MCF 10A (cell line): ENCODE results near the gene NFASC. TPM values are rescaled to one million over a fixed set of nuclear protein-coding genes. Genes with fewer than 3 reads are reported as not detected.

Source experiments
- BruUV-seq: library from RNA; stranded (reverse); fragments of 400-500 nt; replicated peaks from 2 replicates; lab custom pipeline; 2021; lab: Mats Ljungman, UMichigan
- CTCF ChIA-PET: fragments of 300-600 bp; sonication (Branson Sonifier 250); formaldehyde crosslinking; extraction: SDS; loops from one replicate; lab custom pipeline; 2021; ENCODE audit warnings: antibody characterized with exemption, inconsistent platforms; lab: Yijun Ruan, JAX
- POLR2A ChIA-PET: fragments of 300-600, 350-650 bp; sonication (Branson Sonifier 250); formaldehyde crosslinking; extraction: SDS; loops from one replicate; lab custom pipeline; 2020; ENCODE audit warnings: antibody characterized with exemption, inconsistent platforms; lab: Yijun Ruan, JAX
- DNase-seq: peaks from one replicate; pipeline ENCODE4 v3.0.0-alpha.2; 2018; ENCODE audit not compliant: unreplicated experiment
- H3K27ac Mint-ChIP-seq: one replicate; pipeline ENCODE4 v1.8.0; 2022; ENCODE audit warnings: mild to moderate bottlenecking, low read depth, mixed read lengths; ENCODE audit not compliant: unreplicated experiment
- H3K27me3 Mint-ChIP-seq: one replicate; pipeline ENCODE4 v1.8.0; 2022; ENCODE audit warnings: mixed read lengths; ENCODE audit not compliant: insufficient read depth, unreplicated experiment
- H3K36me3 Mint-ChIP-seq: one replicate; pipeline ENCODE4 v1.8.0; 2022; ENCODE audit warnings: mild to moderate bottlenecking, moderate library complexity, mixed read lengths; ENCODE audit not compliant: insufficient read depth, unreplicated experiment
- H3K4me1 Mint-ChIP-seq: one replicate; pipeline ENCODE4 v1.8.0; 2022; ENCODE audit warnings: mixed read lengths; ENCODE audit not compliant: insufficient read depth, unreplicated experiment
- H3K4me3 Mint-ChIP-seq: one replicate; pipeline ENCODE4 v1.8.0; 2022; ENCODE audit warnings: mild to moderate bottlenecking, moderate library complexity, mixed read lengths; ENCODE audit not compliant: unreplicated experiment
- H3K9me3 Mint-ChIP-seq: one replicate; pipeline ENCODE4 v1.8.0; 2022; ENCODE audit warnings: mixed read lengths; ENCODE audit not compliant: unreplicated experiment
- CTCF ChIP-seq: fragments of 200-600 bp; IDR thresholded peaks from one replicate; pipeline ENCODE4 v1.8.0; 2022; ENCODE audit warnings: antibody characterized with exemption, mild to moderate bottlenecking; ENCODE audit not compliant: unreplicated experiment
- intact Hi-C: fragments of 100-400 bp; cut with micrococcal nuclease; formaldehyde crosslinking; loops from 2 replicates; pipeline ENCODE4 v1.14.1; 2022
- total RNA-seq: library from RNA; stranded (reverse); gene quantifications from 2 replicates; pipeline ENCODE4 v1.2.3, GENCODE V29; 2022

NFASC gene
- total RNA-seq, 1 experiment from 2014 or later = 0.98 TPM

- no TSS peak for BruUV-seq
- Mint-ChIP-seq H3K27me3 (peaks cover 91% of the 10 kb centered on the region), H3K27ac (no peak overlapping the region), H3K4me3 (no peak overlapping the region), H3K9me3 (no peaks in the 10 kb centered on the region), H3K36me3 (no peaks in the 10 kb centered on the region), H3K4me1 (no peaks in the 10 kb centered on the region)
- intact Hi-C loops = no loop called here
- DNase-seq = no peak
- POLR2A ChIA-PET = interaction anchor here (1.2 kb wide), 1 partner anchor 15 kb away, joined by 4 read pairs; no protein-coding TSS in a partner anchor
- CTCF ChIA-PET = interaction anchor here (0.8 to 2.1 kb wide), 2 partner anchors 11 to 52 kb away, joined by 3 to 8 read pairs; partner anchors contain the start of gene NFASC
- no peak for TF ChIP-seq CTCF
Observed at GRCh38 chr1:204859861-204860267, 10.8 kb upstream of the NFASC start.

DNA sequence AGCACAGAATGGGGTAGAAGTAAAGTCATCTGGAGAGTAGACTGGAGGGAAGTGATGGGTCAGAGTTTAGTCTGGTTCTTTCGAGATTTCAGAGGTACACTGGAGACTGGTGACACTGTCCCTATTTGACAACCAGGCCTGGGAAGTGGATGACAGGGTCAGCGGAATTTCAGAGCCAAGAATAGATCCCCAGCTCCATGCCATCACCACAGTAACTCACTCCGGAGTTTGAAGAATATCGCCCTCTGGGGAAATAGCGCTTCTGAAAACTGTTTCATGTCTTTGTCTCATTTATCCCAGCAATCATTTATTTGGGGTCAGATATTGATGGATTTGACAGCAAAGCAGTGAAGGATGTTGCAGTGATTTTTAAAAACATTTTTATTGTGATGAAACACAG, 7.6 kb upstream of the NFASC start:
- no peak for TF ChIP-seq CTCF

DNA sequence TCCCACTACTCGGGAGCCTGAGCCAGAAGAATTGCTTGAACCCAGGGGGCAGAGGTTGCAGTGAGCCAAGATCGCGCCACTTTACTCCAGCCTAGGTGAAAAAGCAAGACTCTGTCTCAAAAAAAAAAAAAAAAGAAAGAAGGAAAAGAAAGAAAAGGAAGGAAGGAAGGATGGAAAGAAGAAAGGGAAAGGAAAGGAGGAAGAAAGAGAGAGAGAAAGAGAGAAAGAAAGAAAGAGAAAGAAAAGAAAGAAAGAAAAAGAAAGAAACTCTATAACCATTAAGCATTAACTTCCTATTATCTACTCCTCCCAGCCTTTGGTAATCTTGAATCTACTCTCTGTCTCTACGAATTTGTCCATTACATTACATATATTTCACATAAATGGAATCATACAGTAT, 6.9 kb upstream of the NFASC start:
- H3K9me3 Mint-ChIP-seq = no peaks in the 10 kb centered on the region
- H3K36me3 Mint-ChIP-seq = no peaks in the 10 kb centered on the region
- ChIA-PET CTCF (no interaction called here), POLR2A (no interaction called here)
- TF ChIP-seq CTCF = no peak
- no TSS peak for BruUV-seq
- H3K4me1 Mint-ChIP-seq = no peaks in the 10 kb centered on the region
- H3K27ac Mint-ChIP-seq = no peak overlapping the region
- H3K27me3 Mint-ChIP-seq = peaks cover 97% of the 10 kb centered on the region
- intact Hi-C loops = no loop called here
- no peak overlapping the region for H3K4me3 Mint-ChIP-seq
- DNase-seq = no peak

More for the DNA sequence above, 7.6 kb upstream of the NFASC start:
- Mint-ChIP-seq H3K27ac (no peak overlapping the region), H3K27me3 (peaks cover 93% of the 10 kb centered on the region), H3K4me3 (no peak overlapping the region), H3K36me3 (no peaks in the 10 kb centered on the region), H3K9me3 (no peaks in the 10 kb centered on the region), H3K4me1 (no peaks in the 10 kb centered on the region)
- no peak for DNase-seq
- intact Hi-C loops = no loop called here
- POLR2A ChIA-PET = interaction anchor here (0.7 kb wide), 1 partner anchor 51 kb away, joined by 3 read pairs; no protein-coding TSS in a partner anchor
- CTCF ChIA-PET = interaction anchor here (1.4 kb wide), 1 partner anchor 56 kb away, joined by 6 read pairs; no protein-coding TSS in a partner anchor
- BruUV-seq = no TSS peak

DNA sequence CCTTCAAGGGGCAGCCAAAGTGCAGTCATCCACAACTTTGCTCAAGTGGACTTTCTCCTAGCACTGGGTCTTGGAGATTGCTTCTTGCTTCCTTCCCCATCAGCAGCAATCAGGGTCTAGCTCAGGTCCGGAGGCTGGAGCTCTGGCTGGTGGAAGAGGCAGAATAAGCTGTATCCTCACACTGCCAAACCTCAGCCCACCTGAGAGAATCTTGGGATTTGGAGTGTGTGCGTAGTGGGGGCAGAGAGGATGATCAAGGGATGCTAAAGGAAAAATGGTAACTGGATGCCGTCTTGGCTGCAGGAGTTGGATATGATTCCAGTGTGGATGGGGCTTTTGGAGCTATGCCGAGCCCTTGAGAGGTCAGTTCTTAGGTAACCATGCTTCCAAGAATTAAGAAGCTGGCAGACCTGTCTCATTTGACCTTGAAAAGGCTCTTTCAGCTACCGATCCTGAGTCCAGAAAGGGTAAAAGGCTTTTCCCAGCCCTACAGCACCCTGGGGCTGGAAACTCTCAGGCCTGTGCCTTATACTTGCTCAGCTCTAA, 4.5 kb upstream of the NFASC start:
- CTCF ChIA-PET = interaction anchor here (0.6 to 1.0 kb wide), 2 partner anchors 46 to 396 kb away, joined by 3 to 6 read pairs; no protein-coding TSS in a partner anchor
- H3K4me1 Mint-ChIP-seq = no peaks in the 10 kb centered on the region
- TF ChIP-seq CTCF = no peak
- H3K27me3 Mint-ChIP-seq = peaks cover 95% of the 10 kb centered on the region
- no peak for DNase-seq
- BruUV-seq = no TSS peak
- no peak overlapping the region for H3K27ac Mint-ChIP-seq
- H3K36me3 Mint-ChIP-seq = no peaks in the 10 kb centered on the region
- POLR2A ChIA-PET = no interaction called here
- H3K9me3 Mint-ChIP-seq = no peaks in the 10 kb centered on the region
- intact Hi-C loops = no loop called here
- no peak overlapping the region for H3K4me3 Mint-ChIP-seq
